ENCODE measurements around the gene RTP2.

RTP2 gene

GRCh38 chr3:187678726-187679268, 23.6 kb downstream of the RTP2 start:
- Histone ChIP-seq H3K4me1 (ENCODE audit: control insufficient read depth in 1 of 2, insufficient read depth in 1 of 2, low read depth in 1 of 2, low read length in 1 of 2) (no peaks in the 10 kb centered on the region), H3K27ac (no peak overlapping the region), H3K4me3 (ENCODE audit: low read depth in 1 of 2, low read length in 1 of 2) (no peak overlapping the region), H3K36me3 (no peaks in the 10 kb centered on the region), H3K27me3 (peaks cover 67% of the 10 kb centered on the region), H3K9me3 (no peaks in the 10 kb centered on the region)
- no peak for TF ChIP-seq CTCF (IDR thresholded peaks at IDR 0.05)

- Histone ChIP-seq H3K27ac (no peak overlapping the region), H3K9me3 (no peaks in the 10 kb centered on the region), H3K4me3 (ENCODE audit: low read depth in 1 of 2, low read length in 1 of 2) (no peak overlapping the region), H3K4me1 (ENCODE audit: control insufficient read depth in 1 of 2, insufficient read depth in 1 of 2, low read depth in 1 of 2, low read length in 1 of 2) (no peaks in the 10 kb centered on the region), H3K27me3 (peaks cover 73% of the 10 kb centered on the region), H3K36me3 (no peaks in the 10 kb centered on the region)
- TF ChIP-seq CTCF (IDR thresholded peaks at IDR 0.05): no peak
Measured at GRCh38 chr3:187677604-187678003, 24.8 kb downstream of the RTP2 start.

GRCh38 chr3:187673012-187673411, 29.3 kb downstream of the RTP2 start:
- H3K27ac ChIP-seq: no peak overlapping the region
- no peaks in the 10 kb centered on the region for H3K36me3 ChIP-seq
- H3K4me3 ChIP-seq (ENCODE audit: low read depth in 1 of 2, low read length in 1 of 2): no peak overlapping the region
- no peaks in the 10 kb centered on the region for H3K9me3 ChIP-seq
- H3K27me3 ChIP-seq: peaks cover 97% of the 10 kb centered on the region
- no peaks in the 10 kb centered on the region for H3K4me1 ChIP-seq (ENCODE audit: control insufficient read depth in 1 of 2, insufficient read depth in 1 of 2, low read depth in 1 of 2, low read length in 1 of 2)
- no peak for TF ChIP-seq CTCF (IDR thresholded peaks at IDR 0.05)

GRCh38 chr3:187669675-187670504, 32.5 kb downstream of the RTP2 start, which contains the start of gene SST:
Gene SST (minus strand): TSS chr3:187670394. CDS start chr3:187670291, 103 bp downstream.
- Histone ChIP-seq H3K4me3 (ENCODE audit: low read depth in 1 of 2, low read length in 1 of 2) (no peak within 1 kb of the TSS), H3K27me3 (peaks cover 98% of the 10 kb centered on the region), H3K27ac (no peak within 1 kb of the TSS), H3K4me1 (ENCODE audit: control insufficient read depth in 1 of 2, insufficient read depth in 1 of 2, low read depth in 1 of 2, low read length in 1 of 2) (no peaks in the 10 kb centered on the region), H3K36me3 (no peaks in the 10 kb centered on the region), H3K9me3 (no peaks in the 10 kb centered on the region)
- TF ChIP-seq CTCF (IDR thresholded peaks at IDR 0.05): no peak

GRCh38 chr3:187667526-187667925, 34.8 kb downstream of the RTP2 start:
- H3K9me3 ChIP-seq: no peaks in the 10 kb centered on the region
- H3K4me1 ChIP-seq (ENCODE audit: control insufficient read depth in 1 of 2, insufficient read depth in 1 of 2, low read depth in 1 of 2, low read length in 1 of 2): peaks cover 4 to 13% of the 10 kb centered on the region in 2 experiments
- H3K27ac ChIP-seq: no peak overlapping the region
- no peak for TF ChIP-seq CTCF (IDR thresholded peaks at IDR 0.05)
- peaks cover 74% of the 10 kb centered on the region for H3K27me3 ChIP-seq
- H3K4me3 ChIP-seq (ENCODE audit: low read depth in 1 of 2, low read length in 1 of 2): no peak overlapping the region
- H3K36me3 ChIP-seq: no peaks in the 10 kb centered on the region
